Gastroesophageal sphincter (tissue), 4 donors: ENCODE measurements around the gene ANTXR2. TPM values are rescaled to one million over a fixed set of nuclear protein-coding genes. Genes with fewer than 3 reads are reported as not detected.

Source experiments
- ATAC-seq: fragments of 150-250 bp; one replicate; pipeline ENCODE4 v1.9.1; 2016; ENCODE audit warnings: mild to moderate bottlenecking, moderate library complexity
- H3K27ac ChIP-seq, 4 donors: fragments of 200-600 bp; sonication (generic) in 3 of 4; 1 replicate in 3 of 4; 2 replicates in 1 of 4; pipeline ENCODE4 v1.5.1; 2016 to 2019
- H3K27me3 ChIP-seq: fragments of 200-600 bp; sonication (generic); one replicate; pipeline ENCODE4 v1.5.1; 2019
- H3K36me3 ChIP-seq, 2 donors: fragments of 200-600 bp; sonication (generic); one replicate each; pipeline ENCODE4 v1.5.1; 2019; ENCODE audit warnings: control low read depth in 1 of 2
- H3K4me1 ChIP-seq, 3 donors: fragments of 200-600 bp; sonication (generic); 1 replicate in 2 of 3; 2 replicates in 1 of 3; pipeline ENCODE4 v1.5.1; 2016 to 2019; ENCODE audit warnings: control low read depth in 2 of 3
- H3K4me3 ChIP-seq, 2 donors: fragments of 200-600 bp; sonication (generic); one replicate each; pipeline ENCODE4 v1.5.1; 2019; ENCODE audit warnings: mild to moderate bottlenecking in 1 of 2, moderate library complexity in 1 of 2
- H3K9me3 ChIP-seq, 3 donors: fragments of 200-600 bp; sonication (generic); one replicate each; pipeline ENCODE4 v1.5.1; 2017 to 2019; ENCODE audit warnings: control low read depth in 2 of 3
- EP300 ChIP-seq: sonication (generic); formaldehyde crosslinking; IDR thresholded peaks from one replicate; pipeline ENCODE4 v1.6.1; 2017; ENCODE audit warnings: antibody characterized with exemption, mild to moderate bottlenecking
- POLR2A ChIP-seq, 2 donors: fragments of 450-650 bp; IDR thresholded peaks; one replicate each; pipeline ENCODE4 v1.6.1; 2017; ENCODE audit warnings: antibody characterized with exemption in 2 of 2, mild to moderate bottlenecking in 2 of 2, moderate library complexity in 1 of 2
- POLR2AphosphoS5 ChIP-seq: sonication (generic); formaldehyde crosslinking; IDR thresholded peaks from one replicate; pipeline ENCODE4 v1.6.1; 2017; ENCODE audit warnings: antibody characterized with exemption
- WGBS, 2 donors: methylation state at CpG; one replicate each; pipeline ENCODE4 v1.1.5; 2018; ENCODE audit warnings: low coverage in 1 of 2; 5-methylcytosine and 5-hydroxymethylcytosine counted together
- total RNA-seq, 4 donors: library from RNA; depleted of rRNA; stranded (reverse); fragments of >200 nt; gene quantifications; one replicate each; pipeline ENCODE4 v1.1.0, GENCODE V29; 2016
- TF ChIP-seq, protein P1 (sequence below), 4 experiments: fragments of 200-600 bp in 2 of 4; fragments of 450-650 bp in 2 of 4; sonication (generic) in 1 of 4; IDR thresholded peaks; one replicate each; pipeline ENCODE4 v1.5.1; 2017 to 2019; ENCODE audit warnings: antibody characterized with exemption in 4 of 4, mild to moderate bottlenecking in 2 of 4, moderate library complexity in 2 of 4

The ANTXR2 gene
- total RNA-seq, 4 donors from 2014 or later: 440 to 611 (median 501) TPM

DNA sequence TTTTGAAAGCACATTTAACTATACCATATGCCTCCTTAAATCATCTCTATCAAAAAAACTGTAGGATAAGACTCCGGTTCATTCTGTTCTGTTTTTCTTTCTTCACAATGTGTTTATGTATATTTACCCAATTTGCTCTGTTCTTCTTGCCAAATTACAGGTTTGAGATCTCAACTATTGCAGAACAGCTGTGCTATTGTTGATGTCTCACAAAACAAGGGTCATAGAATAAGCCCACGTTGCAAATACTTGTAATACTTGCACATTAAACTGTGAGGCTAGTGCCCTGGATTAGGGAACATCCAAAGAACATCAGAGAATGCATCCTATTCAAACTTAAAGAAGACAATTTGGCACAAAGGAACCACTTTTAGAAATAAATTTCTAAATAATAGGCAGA is 45.4 kb downstream of the ANTXR2 start:
- TF ChIP-seq POLR2A (IDR thresholded peaks at IDR 0.05): no peak
- H3K9me3 ChIP-seq: no peaks in the 10 kb centered on the region
- H3K27me3 ChIP-seq: no peaks in the 10 kb centered on the region
- ATAC-seq: no peak
- H3K4me3 ChIP-seq: no peak overlapping the region
- peaks cover 13 to 76% of the 10 kb centered on the region in 2 donors for H3K36me3 ChIP-seq
- peak overlapping the region in 3 of 4 donors; percentile 12 to 23 (median 21) for H3K27ac ChIP-seq
- peaks cover 0 to 38% (median 11%) of the 10 kb centered on the region in 3 donors for H3K4me1 ChIP-seq
- 15 to 40% methylated on average over 1 to 2 of the region's 2 CpGs for WGBS, 2 donors

DNA sequence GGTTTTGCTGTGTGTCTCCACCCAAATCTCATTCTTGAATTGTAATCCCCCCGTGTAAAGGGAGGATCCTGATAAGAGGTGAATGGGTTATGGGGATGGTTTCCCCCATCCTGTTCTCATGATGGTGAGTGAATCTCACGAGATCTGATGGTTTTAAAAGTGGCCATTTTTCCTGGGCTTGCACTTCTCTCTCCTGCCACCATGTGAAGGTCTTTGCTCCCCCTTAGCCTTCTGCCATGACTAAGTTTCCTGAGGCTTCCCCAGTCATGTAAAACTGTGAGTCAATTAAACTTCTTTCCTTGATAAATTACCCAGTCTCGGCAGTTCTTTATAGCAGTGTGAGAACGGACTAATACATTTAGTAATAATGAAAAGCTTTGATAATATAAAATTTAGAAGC is 46.9 kb downstream of the ANTXR2 start:
- TF ChIP-seq, protein P1, sequence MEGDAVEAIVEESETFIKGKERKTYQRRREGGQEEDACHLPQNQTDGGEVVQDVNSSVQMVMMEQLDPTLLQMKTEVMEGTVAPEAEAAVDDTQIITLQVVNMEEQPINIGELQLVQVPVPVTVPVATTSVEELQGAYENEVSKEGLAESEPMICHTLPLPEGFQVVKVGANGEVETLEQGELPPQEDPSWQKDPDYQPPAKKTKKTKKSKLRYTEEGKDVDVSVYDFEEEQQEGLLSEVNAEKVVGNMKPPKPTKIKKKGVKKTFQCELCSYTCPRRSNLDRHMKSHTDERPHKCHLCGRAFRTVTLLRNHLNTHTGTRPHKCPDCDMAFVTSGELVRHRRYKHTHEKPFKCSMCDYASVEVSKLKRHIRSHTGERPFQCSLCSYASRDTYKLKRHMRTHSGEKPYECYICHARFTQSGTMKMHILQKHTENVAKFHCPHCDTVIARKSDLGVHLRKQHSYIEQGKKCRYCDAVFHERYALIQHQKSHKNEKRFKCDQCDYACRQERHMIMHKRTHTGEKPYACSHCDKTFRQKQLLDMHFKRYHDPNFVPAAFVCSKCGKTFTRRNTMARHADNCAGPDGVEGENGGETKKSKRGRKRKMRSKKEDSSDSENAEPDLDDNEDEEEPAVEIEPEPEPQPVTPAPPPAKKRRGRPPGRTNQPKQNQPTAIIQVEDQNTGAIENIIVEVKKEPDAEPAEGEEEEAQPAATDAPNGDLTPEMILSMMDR (IDR thresholded peaks at IDR 0.05): no peak
- TF ChIP-seq POLR2A (IDR thresholded peaks at IDR 0.05) (no peak), EP300 (no peak), POLR2AphosphoS5 (no peak)
- Histone ChIP-seq H3K9me3 (no peaks in the 10 kb centered on the region), H3K27me3 (no peaks in the 10 kb centered on the region), H3K27ac (no peak overlapping the region), H3K4me3 (no peak overlapping the region), H3K4me1 (peaks cover 0 to 36% (median 6%) of the 10 kb centered on the region in 3 donors), H3K36me3 (peaks cover 16 to 80% of the 10 kb centered on the region in 2 donors)
- ATAC-seq: no peak
- 88 to 95% methylated on average over 3 to 4 of the region's 4 CpGs for WGBS, 2 donors

DNA sequence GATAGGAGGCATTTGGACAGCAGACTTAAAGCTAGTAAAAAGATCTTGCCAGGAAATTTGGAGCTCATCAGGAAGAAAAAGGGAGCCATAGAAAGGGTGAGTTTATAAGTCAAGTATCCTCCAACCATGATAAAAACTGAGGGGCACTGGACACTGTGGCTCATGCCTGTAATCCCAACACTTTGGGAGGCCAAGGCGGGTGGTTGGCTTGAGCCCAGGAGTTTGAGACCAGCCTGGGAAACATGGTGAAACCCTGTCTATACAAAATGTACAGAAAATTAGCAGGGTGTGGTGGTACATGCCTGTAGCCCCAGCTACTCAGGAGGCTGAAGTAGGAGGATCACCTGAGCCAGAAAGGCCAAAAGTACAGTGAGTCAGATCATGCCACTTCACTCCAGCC is 48.7 kb downstream of the ANTXR2 start:
- Histone ChIP-seq H3K27me3 (no peaks in the 10 kb centered on the region), H3K4me3 (no peak overlapping the region), H3K36me3 (peaks cover 9 to 78% of the 10 kb centered on the region in 2 donors), H3K27ac (peak overlapping the region in 1 of 4 donors; percentile 20), H3K9me3 (no peaks in the 10 kb centered on the region), H3K4me1 (peaks cover 0 to 33% (median 6%) of the 10 kb centered on the region in 3 donors)
- WGBS, 2 donors: 100% methylated on average over 1 of the region's 1 CpG; no CpG with 5 or more reads in 1 of the 2 donors
- TF ChIP-seq POLR2A (IDR thresholded peaks at IDR 0.05) (no peak), POLR2AphosphoS5 (no peak), EP300 (no peak)
- TF ChIP-seq, protein P1 (IDR thresholded peaks at IDR 0.05): no peak
- ATAC-seq: no peak

DNA sequence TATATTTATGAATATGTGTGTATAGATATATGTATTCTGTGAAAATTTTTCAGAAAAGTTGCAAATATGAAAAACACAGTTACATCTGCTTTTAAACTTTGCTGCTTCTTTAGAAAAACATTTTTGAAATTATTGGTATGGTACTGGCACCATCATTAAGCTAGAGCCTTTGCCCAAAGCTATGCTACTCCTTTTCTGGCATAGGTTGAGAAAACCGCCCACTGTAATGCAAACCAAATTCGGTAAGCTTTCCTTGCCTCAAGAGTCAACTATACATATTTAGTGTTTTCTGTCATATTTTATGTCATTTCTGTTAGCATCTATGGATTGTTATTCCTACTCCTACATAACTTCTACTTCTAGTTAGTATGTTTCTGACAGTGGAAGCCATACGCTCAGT is 50.7 kb downstream of the ANTXR2 start:
- no peak for TF ChIP-seq POLR2AphosphoS5
- no peak for TF ChIP-seq EP300
- no peak for TF ChIP-seq POLR2A (IDR thresholded peaks at IDR 0.05)
- TF ChIP-seq, protein P1 (IDR thresholded peaks at IDR 0.05): no peak
- Histone ChIP-seq H3K36me3 (peaks cover 9 to 86% of the 10 kb centered on the region in 2 donors), H3K27ac (peak overlapping the region in 1 of 4 donors; percentile 15), H3K9me3 (no peaks in the 10 kb centered on the region), H3K27me3 (no peaks in the 10 kb centered on the region), H3K4me1 (peaks cover 0 to 19% (median 4%) of the 10 kb centered on the region in 3 donors), H3K4me3 (no peak overlapping the region)
- 85 to 98% methylated on average over 3 of the region's 3 CpGs for WGBS, 2 donors
- no peak for ATAC-seq

DNA sequence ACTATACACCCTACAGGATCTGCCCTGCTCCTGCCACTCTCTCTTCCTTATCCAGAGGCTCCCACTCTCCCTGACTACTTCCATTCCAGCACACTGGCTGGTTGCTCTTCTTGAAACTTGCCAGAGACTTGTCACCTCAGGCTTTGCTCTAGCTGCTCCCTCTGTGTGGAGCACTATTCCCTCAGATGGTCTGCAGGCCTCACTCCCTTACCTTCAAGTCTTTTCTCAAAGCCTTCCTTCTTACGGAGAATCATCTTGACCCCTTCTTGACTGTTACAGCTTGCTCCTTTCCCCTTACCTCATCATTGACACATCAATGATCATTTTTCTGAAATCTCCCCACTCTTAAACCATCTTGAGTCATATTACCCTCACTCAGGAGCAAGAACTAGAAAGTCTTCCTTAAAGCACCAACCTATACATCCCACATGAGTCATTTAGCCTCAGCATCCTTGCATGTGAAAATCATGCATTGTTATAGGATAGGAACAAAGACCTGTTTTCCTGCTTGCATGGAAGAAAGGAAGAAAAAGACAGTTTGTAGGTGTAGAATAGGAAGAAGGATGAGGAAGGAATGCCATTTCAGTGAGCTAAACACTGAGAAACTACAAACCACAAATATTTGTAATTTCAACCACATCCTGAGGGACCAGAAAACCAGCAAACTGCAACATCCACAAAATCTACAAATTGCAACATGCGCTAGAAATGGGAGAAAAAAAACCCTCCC is 55.7 kb downstream of the ANTXR2 start:
- Histone ChIP-seq H3K9me3 (no peaks in the 10 kb centered on the region), H3K36me3 (peaks cover 3 to 88% of the 10 kb centered on the region in 2 donors), H3K4me3 (no peak overlapping the region), H3K27me3 (no peaks in the 10 kb centered on the region), H3K27ac (peak overlapping the region in 2 of 4 donors; percentile 13 to 25), H3K4me1 (peaks cover 4 to 57% (median 9%) of the 10 kb centered on the region in 3 donors)
- TF ChIP-seq, protein P1 (IDR thresholded peaks at IDR 0.05): no peak
- TF ChIP-seq POLR2AphosphoS5 (no peak), EP300 (no peak), POLR2A (IDR thresholded peaks at IDR 0.05) (no peak)
- 91 to 95% methylated on average over 2 of the region's 2 CpGs for WGBS, 2 donors
- ATAC-seq: no peak
